Activated CD4-positive, alpha-beta T cell treated with anti-CD3 and anti-CD28 coated beads, Interleukin-2, Interleukin-4, amounts not matched to agents 100 ng/mL and 50 ng/mL, durations not matched to agents 16 hours and 8 hours (primary cell): ENCODE data around the gene ADAMTS4.

Experiments used
- DNase-seq: peaks from one replicate; pipeline ENCODE4 v3.0.0-alpha.2; 2020; ENCODE audit warnings: low spot score

The ADAMTS4 gene

GRCh38 chr1:161145832-161146231 is 53.0 kb downstream of the ADAMTS4 start:
- DNase-seq: no peak

GRCh38 chr1:161140755-161141400 is 58.0 kb downstream of the ADAMTS4 start:
- no peak for DNase-seq

GRCh38 chr1:161139766-161140165 is 59.1 kb downstream of the ADAMTS4 start:
- peak; percentile 36 for DNase-seq

- DNase-seq: no peak
Measured at GRCh38 chr1:161138431-161138830, 60.4 kb downstream of the ADAMTS4 start.

- DNase-seq: no peak
Measured at GRCh38 chr1:161137881-161138280, 61.0 kb downstream of the ADAMTS4 start.
